Measurements from ENCODE around the gene MTUS2. TPM values are rescaled to one million over a fixed set of nuclear protein-coding genes. Genes with fewer than 3 reads are reported as not detected.

MTUS2 gene
- total RNA-seq, 4 donors from 2014 or later, result 0.44 to 1.1 (median 0.48) TPM; not detected in 1

GRCh38 chr13:29005763-29006120, 185.6 kb downstream of the MTUS2 start:
- ATAC-seq (ENCODE audit: low FRiP score) (no peak), DNase-seq (ENCODE audit: low spot score) (no peak)
- TF ChIP-seq CTCF (IDR thresholded peaks at IDR 0.05), result no peak

- no peak for DNase-seq (ENCODE audit: low spot score)
- ATAC-seq (ENCODE audit: low FRiP score), result no peak
- TF ChIP-seq CTCF (IDR thresholded peaks at IDR 0.05), result no peak
Measured at GRCh38 chr13:29006359-29006850, 186.3 kb downstream of the MTUS2 start.

- DNase-seq (ENCODE audit: low spot score) (no peak), ATAC-seq (ENCODE audit: low FRiP score) (no peak)
- no peak for TF ChIP-seq CTCF (IDR thresholded peaks at IDR 0.05)
Measured at GRCh38 chr13:29008296-29008695, 188.2 kb downstream of the MTUS2 start.

GRCh38 chr13:29020314-29020713, 200.2 kb downstream of the MTUS2 start:
- ATAC-seq (ENCODE audit: low FRiP score), result no peak
- DNase-seq (ENCODE audit: low spot score), result no peak
- TF ChIP-seq CTCF (IDR thresholded peaks at IDR 0.05), result no peak

- ATAC-seq (ENCODE audit: low FRiP score) (no peak), DNase-seq (ENCODE audit: low spot score) (no peak)
- no peak for TF ChIP-seq CTCF (IDR thresholded peaks at IDR 0.05)
Measured at GRCh38 chr13:29021311-29021710, 201.2 kb downstream of the MTUS2 start.

- TF ChIP-seq CTCF (IDR thresholded peaks at IDR 0.05), result no peak
- no peak for ATAC-seq (ENCODE audit: low FRiP score)
- DNase-seq (ENCODE audit: low spot score), result no peak
Measured at GRCh38 chr13:29021717-29022116, 201.6 kb downstream of the MTUS2 start.

- no peak for TF ChIP-seq CTCF (IDR thresholded peaks at IDR 0.05)
- no peak for ATAC-seq (ENCODE audit: low FRiP score)
- no peak for DNase-seq (ENCODE audit: low spot score)
Measured at GRCh38 chr13:29022410-29022809, 202.3 kb downstream of the MTUS2 start.
